GM12878 (cell line): Measurements from ENCODE around the gene MYO19. TPM values are rescaled to one million over a fixed set of nuclear protein-coding genes. Genes with fewer than 3 reads are reported as not detected.

ENCODE experiments used
- ATAC-seq: fragments of 200-7000 bp; cut with Tn5 transposase; 3 replicates; pipeline ENCODE4 v1.9.1; 2020; ENCODE audit warnings: mild to moderate bottlenecking, moderate library complexity
- BruUV-seq: library from RNA; stranded (reverse); fragments of 400-500 nt; replicated peaks from 2 replicates; lab custom pipeline; 2021; lab: Mats Ljungman, UMichigan
- CTCF ChIA-PET: fragments of 300-600 bp; sonication (Branson Sonifier 250); formaldehyde crosslinking; extraction: SDS; loops from one replicate; lab custom pipeline; 2021; ENCODE audit warnings: inconsistent platforms; lab: Yijun Ruan, JAX
- POLR2A ChIA-PET: fragments of 350-600 bp; formaldehyde crosslinking; extraction: SDS; loops from one replicate; lab custom pipeline; 2021; ENCODE audit warnings: inconsistent platforms; lab: Charles Lee
- RAD21 ChIA-PET: fragments of 300-600 bp; sonication (Branson Sonifier 250); formaldehyde crosslinking; loops from one replicate; lab custom pipeline; 2023; ENCODE audit warnings: antibody characterized with exemption; ENCODE audit not compliant: unreplicated experiment; lab: Charles Lee
- SMC1A ChIA-PET: fragments of 300-600 bp; sonication (Branson Sonifier 250); formaldehyde crosslinking; loops from one replicate; lab custom pipeline; 2023; ENCODE audit not compliant: unreplicated experiment, uncharacterized antibody; lab: Charles Lee
- DNase-seq: peaks from one replicate; pipeline ENCODE4 v3.0.0-alpha.2; 2011; ENCODE audit warnings: low read depth, low spot score
- FAIRE-seq: peaks from 3 replicates; lab custom pipeline; 2011; peaks lifted over from hg19 to GRCh38; lab: Jason Lieb, UNC
- H2AFZ ChIP-seq: 2 replicates; pipeline ENCODE4 v1.6.0; 2011; ENCODE audit warnings: low read depth, low read length, control low read depth; ENCODE audit not compliant: control insufficient read depth
- H3K27ac ChIP-seq: 2 replicates; pipeline ENCODE4 v1.5.1; 2011; ENCODE audit warnings: control low read depth; ENCODE audit not compliant: control insufficient read depth, insufficient read depth
- H3K27me3 ChIP-seq, 2 experiments: replicated peaks in 1 of 2; 2 replicates each; pipeline versions ENCODE4 v1.6.0 to v1.6.1; 2011; ENCODE audit warnings: low read length in 1 of 2; ENCODE audit not compliant: control insufficient read depth in 2 of 2, insufficient read depth in 2 of 2
- H3K36me3 ChIP-seq, 2 experiments: 2 replicates each; pipeline ENCODE4 v1.5.1; 2011; ENCODE audit warnings: low read length in 1 of 2; ENCODE audit not compliant: control insufficient read depth in 2 of 2, insufficient read depth in 2 of 2
- H3K4me1 ChIP-seq: 2 replicates; pipeline ENCODE4 v1.6.1; 2011; ENCODE audit warnings: mild to moderate bottlenecking, low read length, moderate library complexity, mixed read lengths; ENCODE audit not compliant: control insufficient read depth, insufficient read depth
- H3K4me2 ChIP-seq: 2 replicates; pipeline ENCODE4 v1.6.0; 2011; ENCODE audit warnings: control low read depth; ENCODE audit not compliant: control insufficient read depth, insufficient read depth
- H3K4me3 ChIP-seq: fragments of 200-600 bp; sonication (generic); 2 replicates; pipeline ENCODE4 v1.5.1; 2016
- H3K79me2 ChIP-seq: 2 replicates; pipeline ENCODE4 v1.6.0; 2011; ENCODE audit warnings: low read length; ENCODE audit not compliant: control insufficient read depth, insufficient read depth
- H3K9ac ChIP-seq: 2 replicates; pipeline ENCODE4 v1.8.0; 2011; ENCODE audit warnings: low read length, control low read depth, mixed read lengths; ENCODE audit not compliant: control insufficient read depth, insufficient read depth
- H3K9me3 ChIP-seq: replicated peaks from 3 replicates; pipeline ENCODE4 v1.5.1; 2011; ENCODE audit warnings: mild to moderate bottlenecking, low read length; ENCODE audit not compliant: control insufficient read depth, insufficient read depth
- H4K20me1 ChIP-seq: 2 replicates; pipeline ENCODE4 v1.6.0; 2011; ENCODE audit not compliant: control insufficient read depth, insufficient read depth
- BCL3 ChIP-seq: IDR thresholded peaks from 2 replicates; pipeline ENCODE4 v1.6.1; 2011; ENCODE audit warnings: borderline replicate concordance, low read depth, mild to moderate bottlenecking, moderate library complexity, low read length; ENCODE audit not compliant: insufficient read depth, poor library complexity, severe bottlenecking
- CREM ChIP-seq: IDR thresholded peaks from 2 replicates; pipeline ENCODE4 v1.6.1; 2014; ENCODE audit warnings: antibody characterized with exemption, low read depth
- E2F8 ChIP-seq: fragments of 450-650 bp; IDR thresholded peaks from 2 replicates; pipeline ENCODE4 v1.6.1; 2018; ENCODE audit warnings: mild to moderate bottlenecking, low read depth, moderate library complexity; ENCODE audit not compliant: partially characterized antibody
- KLF5 ChIP-seq: fragments of 450-650 bp; IDR thresholded peaks from 2 replicates; pipeline ENCODE4 v1.6.1; 2014; ENCODE audit warnings: mild to moderate bottlenecking; ENCODE audit not compliant: partially characterized antibody
- PML ChIP-seq: IDR thresholded peaks from 2 replicates; pipeline ENCODE4 v1.6.1; 2012; ENCODE audit warnings: low read length, inconsistent platforms
- RFX5 ChIP-seq: IDR thresholded peaks from 2 replicates; pipeline ENCODE4 v1.6.1; 2011; ENCODE audit warnings: low read depth, low read length, improper control_type of control experiment
- SMAD5 ChIP-seq: IDR thresholded peaks from 2 replicates; pipeline ENCODE4 v1.6.1; 2016; ENCODE audit warnings: antibody characterized with exemption, low read depth
- SPI1 ChIP-seq: IDR thresholded peaks from 2 replicates; pipeline ENCODE4 v1.6.1; 2011; ENCODE audit warnings: low read depth, mild to moderate bottlenecking, low read length, moderate library complexity, borderline replicate concordance; ENCODE audit not compliant: insufficient read depth
- TCF12 ChIP-seq: IDR thresholded peaks from 2 replicates; pipeline ENCODE4 v1.6.1; 2011; ENCODE audit warnings: low read depth, mild to moderate bottlenecking, low read length
- WGBS: methylation state at CpG from one replicate; pipeline ENCODE4 v1.1.6; 2016; ENCODE audit warnings: low lambda C conversion rate; ENCODE audit not compliant: insufficient replicate concordance, insufficient coverage; ENCODE audit errors: missing lambda C conversion rate; 5-methylcytosine and 5-hydroxymethylcytosine counted together
- in situ Hi-C: fragments of 300-500 bp; cut with MboI; formaldehyde crosslinking; loops from 9 replicates; pipeline ENCODE4 v1.14.3; 2018; ENCODE audit warnings: mixed read lengths
- intact Hi-C: fragments of 100-400 bp; cut with micrococcal nuclease; formaldehyde crosslinking; loops from one replicate; pipeline ENCODE4 v1.14.2; 2022; ENCODE audit not compliant: unreplicated experiment
- polyA plus RNA-seq, 11 experiments: library from polyadenylated mRNA; depleted of rRNA in 4 of 11; unstranded in 6 of 11; stranded (reverse) in 5 of 11; fragments of >200 nt; fragmentation: Nextera tagmentation in 4 of 11; fragmentation: Illumina TruSeq in 1 of 11; extraction: Ambion mirVana in 4 of 11; extraction: Trizol in 1 of 11; gene quantifications; 1 replicate in 1 of 11; 2 replicates in 10 of 11; pipeline versions ENCODE4 v1.2.1 to v1.2.3, GENCODE V29; 2011 to 2016; ENCODE audit warnings: inconsistent platforms in 2 of 11, missing spikeins in 2 of 11, low read depth in 1 of 11
- total RNA-seq, 4 experiments: library from RNA; depleted of rRNA in 3 of 4; stranded (reverse); fragments of >200 nt in 3 of 4; fragmentation: Illumina TruSeq in 1 of 4; extraction: Trizol in 1 of 4; gene quantifications; 2 replicates each; pipeline versions ENCODE4 v1.2.1 to v1.2.3, GENCODE V29; 2013 to 2021

The MYO19 gene
- total and polyA plus RNA-seq, 10 of the 15 experiments (the other 5 are each of a cell fraction or from before 2014, with no cell fraction given): 11.4 to 103 (median 67.1) TPM

GRCh38 chr17:36475346-36475970 is 59.2 kb downstream of the MYO19 start (continued):
- TF ChIP-seq BCL3: no peak
- TF ChIP-seq, all 136 proteins: peak for 0

GRCh38 chr17:36474571-36474970 is 60.1 kb downstream of the MYO19 start:
- ATAC-seq (no peak), FAIRE-seq (no peak), DNase-seq (no peak)
- H3K9ac ChIP-seq: no peak overlapping the region
- H3K36me3 ChIP-seq: no peaks in the 10 kb centered on the region
- no peak for TF ChIP-seq PML
- POLR2A ChIA-PET: no interaction called here
- no peak overlapping the region for H3K4me3 ChIP-seq
- H3K4me1 ChIP-seq: no peaks in the 10 kb centered on the region
- H2AFZ ChIP-seq: no peak overlapping the region
- in situ Hi-C loops (no loop called here), intact Hi-C loops (no loop called here)
- SMC1A ChIA-PET: no interaction called here
- WGBS: 23% methylated on average over 7 of the region's 7 CpGs
- H3K27me3 ChIP-seq: peaks cover 0 to 3% of the 10 kb centered on the region in 2 experiments; a peak in 3 of 4 replicates
- BruUV-seq: no TSS peak
- RAD21 ChIA-PET: no interaction called here
- H3K4me2 ChIP-seq: no peak overlapping the region
- H3K27ac ChIP-seq: no peak overlapping the region
- no peaks in the 10 kb centered on the region for H3K79me2 ChIP-seq
- no peaks in the 10 kb centered on the region for H3K9me3 ChIP-seq
- CTCF ChIA-PET: no interaction called here
- no peaks in the 10 kb centered on the region for H4K20me1 ChIP-seq

- no TSS peak for BruUV-seq
- Histone ChIP-seq H3K9me3 (no peaks in the 10 kb centered on the region), H4K20me1 (no peaks in the 10 kb centered on the region), H3K9ac (no peak overlapping the region), H3K4me2 (no peak overlapping the region), H3K27ac (no peak overlapping the region), H2AFZ (no peak overlapping the region), H3K79me2 (no peaks in the 10 kb centered on the region), H3K27me3 (peaks cover 0 to 5% of the 10 kb centered on the region in 2 experiments; a peak in 3 of 4 replicates), H3K36me3 (no peaks in the 10 kb centered on the region), H3K4me1 (no peaks in the 10 kb centered on the region), H3K4me3 (no peak overlapping the region)
- DNase-seq (no peak), ATAC-seq (no peak), FAIRE-seq (no peak)
- TF ChIP-seq CREM: no peak
- TF ChIP-seq KLF5: no peak
- peak; percentile 66 for TF ChIP-seq SPI1
- no peak for TF ChIP-seq SMAD5
- no peak for TF ChIP-seq E2F8
- no peak for TF ChIP-seq RFX5
- no peak for TF ChIP-seq TCF12
- RAD21 ChIA-PET: no interaction called here
- CTCF ChIA-PET: no interaction called here
- POLR2A ChIA-PET: no interaction called here
- SMC1A ChIA-PET: no interaction called here
- intact Hi-C loops (no loop called here), in situ Hi-C loops (no loop called here)
Observed at GRCh38 chr17:36470499-36470898, 64.2 kb downstream of the MYO19 start.
